HEK293 (cell line): ENCODE data around the gene TNS3.

Source experiments
- CTCF ChIA-PET: fragments of 350-600 bp; formaldehyde crosslinking; extraction: SDS; loops from one replicate; lab custom pipeline; 2021; ENCODE audit warnings: antibody characterized with exemption; lab: Yijun Ruan, JAX
- POLR2A ChIA-PET: fragments of 300-600 bp; formaldehyde crosslinking; extraction: SDS; loops from one replicate; lab custom pipeline; 2020; ENCODE audit warnings: antibody characterized with exemption, inconsistent platforms; lab: Yijun Ruan, JAX
- H3K27ac ChIP-seq: fragments of 200-500 bp; sonication (Bioruptor generic); 2 replicates; pipeline ENCODE4 v1.5.1; 2014; ENCODE audit warnings: low read depth, low read length, control low read depth, inconsistent platforms; ENCODE audit errors: extremely low read depth
- H3K36me3 ChIP-seq, 2 experiments: fragments of 200-500 bp in 1 of 2; sonication (Bioruptor generic) in 1 of 2; 1 replicate in 1 of 2; 2 replicates in 1 of 2; pipeline ENCODE4 v1.5.1; 2014 to 2017; ENCODE audit warnings: inconsistent platforms in 2 of 2, low read length in 2 of 2; ENCODE audit not compliant: control insufficient read depth in 2 of 2, insufficient read depth in 1 of 2
- H3K4me1 ChIP-seq: fragments of 200-500 bp; sonication (Bioruptor generic); 2 replicates; pipeline ENCODE4 v1.5.1; 2014; ENCODE audit warnings: mild to moderate bottlenecking, low read length, inconsistent platforms; ENCODE audit not compliant: control insufficient read depth, insufficient read depth
- H3K4me3 ChIP-seq: 2 replicates; pipeline ENCODE4 v1.5.1; 2011; ENCODE audit warnings: low read depth, mild to moderate bottlenecking, control low read depth, low read length, moderate library complexity
- H3K9me3 ChIP-seq: fragments of 200-500 bp; sonication (Bioruptor generic); 2 replicates; pipeline ENCODE4 v1.5.1; 2014; ENCODE audit warnings: low read depth, low read length, inconsistent platforms; ENCODE audit not compliant: control insufficient read depth, insufficient read depth
- BCL11B ChIP-seq: fragments of 450-650 bp; formaldehyde crosslinking; IDR thresholded peaks from 2 replicates; pipeline ENCODE4 v1.5.1; 2016; ENCODE audit warnings: low read depth, missing biosample characterization, missing genetic modification characterization
- GFI1B ChIP-seq: fragments of 450-650 bp; formaldehyde crosslinking; IDR thresholded peaks from 2 replicates; pipeline ENCODE4 v1.5.1; 2016; ENCODE audit warnings: missing biosample characterization, missing genetic modification characterization
- OSR2 ChIP-seq: fragments of 450-650 bp; formaldehyde crosslinking; IDR thresholded peaks from 2 replicates; pipeline ENCODE4 v1.5.1; 2016; ENCODE audit warnings: missing biosample characterization, missing genetic modification characterization
- ZFHX2 ChIP-seq: fragments of 450-650 bp; formaldehyde crosslinking; conservative IDR thresholded peaks from 2 replicates; pipeline ENCODE4 v1.5.1; 2016; ENCODE audit warnings: missing biosample characterization, missing genetic modification characterization
- ZFP37 ChIP-seq: fragments of 450-650 bp; formaldehyde crosslinking; IDR thresholded peaks from 2 replicates; pipeline ENCODE4 v1.5.1; 2016; ENCODE audit warnings: missing biosample characterization, missing genetic modification characterization
- ZFP69B ChIP-seq: fragments of 450-650 bp; formaldehyde crosslinking; IDR thresholded peaks from 2 replicates; pipeline ENCODE4 v1.5.1; 2016; ENCODE audit warnings: missing biosample characterization, missing genetic modification characterization
- ZNF138 ChIP-seq: fragments of 450-650 bp; formaldehyde crosslinking; IDR thresholded peaks from 2 replicates; pipeline ENCODE4 v1.5.1; 2016; ENCODE audit warnings: missing biosample characterization, missing genetic modification characterization, borderline replicate concordance
- ZNF16 ChIP-seq: fragments of 450-650 bp; formaldehyde crosslinking; IDR thresholded peaks from 2 replicates; pipeline ENCODE4 v1.5.1; 2016; ENCODE audit warnings: low read depth, missing biosample characterization, missing genetic modification characterization
- ZNF174 ChIP-seq: fragments of 450-650 bp; formaldehyde crosslinking; IDR thresholded peaks from 2 replicates; pipeline ENCODE4 v1.5.0; 2017; ENCODE audit warnings: missing biosample characterization, mild to moderate bottlenecking, missing genetic modification characterization
- ZNF366 ChIP-seq: fragments of 450-650 bp; formaldehyde crosslinking; conservative IDR thresholded peaks from 2 replicates; pipeline ENCODE4 v1.5.1; 2016; ENCODE audit warnings: missing biosample characterization, missing genetic modification characterization
- ZNF416 ChIP-seq: fragments of 450-650 bp; formaldehyde crosslinking; IDR thresholded peaks from 2 replicates; pipeline ENCODE4 v1.5.1; 2016; ENCODE audit warnings: missing biosample characterization, missing genetic modification characterization
- ZNF555 ChIP-seq: fragments of 450-650 bp; formaldehyde crosslinking; conservative IDR thresholded peaks from 2 replicates; pipeline ENCODE4 v1.5.1; 2017; ENCODE audit warnings: missing biosample characterization, mild to moderate bottlenecking, missing genetic modification characterization, inconsistent platforms
- ZNF600 ChIP-seq: fragments of 450-650 bp; formaldehyde crosslinking; IDR thresholded peaks from 2 replicates; pipeline ENCODE4 v1.5.1; 2016; ENCODE audit warnings: missing biosample characterization, missing genetic modification characterization
- ZNF747 ChIP-seq: fragments of 450-650 bp; formaldehyde crosslinking; IDR thresholded peaks from 2 replicates; pipeline ENCODE4 v1.5.1; 2016; ENCODE audit warnings: missing biosample characterization, missing genetic modification characterization
- TF ChIP-seq, protein P1 (sequence below): fragments of 450-650 bp; formaldehyde crosslinking; IDR thresholded peaks from 2 replicates; pipeline ENCODE4 v1.5.1; 2016; ENCODE audit warnings: missing biosample characterization, missing genetic modification characterization
- TF ChIP-seq, protein P2 (sequence below): sonication (generic); formaldehyde crosslinking; IDR thresholded peaks from 2 replicates; pipeline ENCODE4 v1.8.1; 2022; ENCODE audit warnings: mild to moderate bottlenecking, moderate library complexity, missing genetic modification reagents
- TF ChIP-seq, protein P3 (sequence below): fragments of 450-650 bp; formaldehyde crosslinking; IDR thresholded peaks from 2 replicates; pipeline ENCODE4 v1.5.1; 2016; ENCODE audit warnings: missing biosample characterization, missing genetic modification characterization
- TF ChIP-seq, protein P4 (sequence below): fragments of 450-650 bp; formaldehyde crosslinking; IDR thresholded peaks from 2 replicates; pipeline ENCODE4 v1.5.1; 2017; ENCODE audit warnings: missing biosample characterization, missing genetic modification characterization
- TF ChIP-seq, protein P5 (sequence below): fragments of 450-650 bp; formaldehyde crosslinking; IDR thresholded peaks from 2 replicates; pipeline ENCODE4 v1.5.1; 2016; ENCODE audit warnings: missing biosample characterization, missing genetic modification characterization
- TF ChIP-seq, protein P6 (sequence below): fragments of 450-650 bp; IDR thresholded peaks from 2 replicates; pipeline ENCODE4 v1.5.1; 2018; ENCODE audit warnings: missing biosample characterization, missing genetic modification characterization
- TF ChIP-seq, protein P7 (sequence below): fragments of 450-650 bp; formaldehyde crosslinking; IDR thresholded peaks from 2 replicates; pipeline ENCODE4 v1.5.1; 2017; ENCODE audit warnings: missing biosample characterization, missing genetic modification characterization

Gene TNS3

DNA sequence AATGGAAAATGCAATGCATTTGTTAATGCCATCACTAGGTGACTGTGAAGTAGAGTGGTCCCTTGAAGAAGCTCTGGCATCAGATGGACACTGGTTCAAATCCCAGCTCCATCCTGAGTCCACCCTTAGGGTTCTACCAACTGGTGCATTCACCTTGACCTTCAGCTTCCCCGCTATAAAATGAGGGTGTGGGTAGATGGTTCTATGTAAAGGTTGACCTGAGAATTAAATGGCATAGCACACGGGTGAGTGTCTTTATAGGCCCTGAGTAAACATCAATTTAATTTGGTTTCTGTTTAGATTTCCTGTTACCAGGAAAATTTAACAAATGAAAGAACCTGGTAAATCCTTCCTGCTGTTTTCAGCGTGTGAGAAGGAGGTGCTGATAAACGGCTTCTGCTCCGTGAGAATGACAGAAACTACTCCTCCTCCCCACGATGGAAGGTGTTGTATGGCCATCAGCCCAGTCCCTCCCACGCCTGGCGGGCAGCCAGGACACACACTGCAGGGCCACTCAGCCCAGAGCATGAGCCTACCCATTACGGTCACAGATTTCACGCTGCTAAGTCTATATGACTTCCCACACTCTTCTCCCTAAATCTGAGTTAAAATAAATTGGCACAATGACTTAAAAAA, 210.1 kb downstream of the TNS3 start (continued):
- TF ChIP-seq, protein P1, sequence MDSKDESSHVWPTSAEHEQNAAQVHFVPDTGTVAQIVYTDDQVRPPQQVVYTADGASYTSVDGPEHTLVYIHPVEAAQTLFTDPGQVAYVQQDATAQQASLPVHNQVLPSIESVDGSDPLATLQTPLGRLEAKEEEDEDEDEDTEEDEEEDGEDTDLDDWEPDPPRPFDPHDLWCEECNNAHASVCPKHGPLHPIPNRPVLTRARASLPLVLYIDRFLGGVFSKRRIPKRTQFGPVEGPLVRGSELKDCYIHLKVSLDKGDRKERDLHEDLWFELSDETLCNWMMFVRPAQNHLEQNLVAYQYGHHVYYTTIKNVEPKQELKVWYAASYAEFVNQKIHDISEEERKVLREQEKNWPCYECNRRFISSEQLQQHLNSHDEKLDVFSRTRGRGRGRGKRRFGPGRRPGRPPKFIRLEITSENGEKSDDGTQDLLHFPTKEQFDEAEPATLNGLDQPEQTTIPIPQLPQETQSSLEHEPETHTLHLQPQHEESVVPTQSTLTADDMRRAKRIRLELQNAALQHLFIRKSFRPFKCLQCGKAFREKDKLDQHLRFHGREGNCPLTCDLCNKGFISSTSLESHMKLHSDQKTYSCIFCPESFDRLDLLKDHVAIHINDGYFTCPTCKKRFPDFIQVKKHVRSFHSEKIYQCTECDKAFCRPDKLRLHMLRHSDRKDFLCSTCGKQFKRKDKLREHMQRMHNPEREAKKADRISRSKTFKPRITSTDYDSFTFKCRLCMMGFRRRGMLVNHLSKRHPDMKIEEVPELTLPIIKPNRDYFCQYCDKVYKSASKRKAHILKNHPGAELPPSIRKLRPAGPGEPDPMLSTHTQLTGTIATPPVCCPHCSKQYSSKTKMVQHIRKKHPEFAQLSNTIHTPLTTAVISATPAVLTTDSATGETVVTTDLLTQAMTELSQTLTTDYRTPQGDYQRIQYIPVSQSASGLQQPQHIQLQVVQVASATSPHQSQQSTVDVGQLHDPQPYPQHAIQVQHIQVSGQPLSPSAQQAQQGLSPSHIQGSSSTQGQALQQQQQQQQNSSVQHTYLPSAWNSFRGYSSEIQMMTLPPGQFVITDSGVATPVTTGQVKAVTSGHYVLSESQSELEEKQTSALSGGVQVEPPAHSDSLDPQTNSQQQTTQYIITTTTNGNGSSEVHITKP (tag by site-specific recombination): peak; percentile 85
- TF ChIP-seq GFI1B (no peak), ZNF416 (tag by site-specific recombination) (no peak), BCL11B (tag by site-specific recombination) (no peak), ZNF366 (tag by site-specific recombination) (peak; percentile 64), ZNF555 (tag by site-specific recombination) (no peak), OSR2 (tag by site-specific recombination) (peak; percentile 62; the same call in 1 of the 2 replicates), ZNF600 (tag by site-specific recombination) (0 out of 2 replicates have a peak, but pooled peaks have one; percentile 30), ZNF138 (no peak), ZFHX2 (tag by site-specific recombination) (peak; percentile 83), ZFP69B (tag by site-specific recombination) (no peak), ZFP37 (tag by site-specific recombination) (no peak)
- TF ChIP-seq, protein P2, sequence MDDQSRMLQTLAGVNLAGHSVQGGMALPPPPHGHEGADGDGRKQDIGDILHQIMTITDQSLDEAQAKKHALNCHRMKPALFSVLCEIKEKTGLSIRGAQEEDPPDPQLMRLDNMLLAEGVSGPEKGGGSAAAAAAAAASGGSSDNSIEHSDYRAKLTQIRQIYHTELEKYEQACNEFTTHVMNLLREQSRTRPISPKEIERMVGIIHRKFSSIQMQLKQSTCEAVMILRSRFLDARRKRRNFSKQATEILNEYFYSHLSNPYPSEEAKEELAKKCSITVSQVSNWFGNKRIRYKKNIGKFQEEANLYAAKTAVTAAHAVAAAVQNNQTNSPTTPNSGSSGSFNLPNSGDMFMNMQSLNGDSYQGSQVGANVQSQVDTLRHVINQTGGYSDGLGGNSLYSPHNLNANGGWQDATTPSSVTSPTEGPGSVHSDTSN (CRISPR knock-in tag): no peak
- TF ChIP-seq, protein P3, sequence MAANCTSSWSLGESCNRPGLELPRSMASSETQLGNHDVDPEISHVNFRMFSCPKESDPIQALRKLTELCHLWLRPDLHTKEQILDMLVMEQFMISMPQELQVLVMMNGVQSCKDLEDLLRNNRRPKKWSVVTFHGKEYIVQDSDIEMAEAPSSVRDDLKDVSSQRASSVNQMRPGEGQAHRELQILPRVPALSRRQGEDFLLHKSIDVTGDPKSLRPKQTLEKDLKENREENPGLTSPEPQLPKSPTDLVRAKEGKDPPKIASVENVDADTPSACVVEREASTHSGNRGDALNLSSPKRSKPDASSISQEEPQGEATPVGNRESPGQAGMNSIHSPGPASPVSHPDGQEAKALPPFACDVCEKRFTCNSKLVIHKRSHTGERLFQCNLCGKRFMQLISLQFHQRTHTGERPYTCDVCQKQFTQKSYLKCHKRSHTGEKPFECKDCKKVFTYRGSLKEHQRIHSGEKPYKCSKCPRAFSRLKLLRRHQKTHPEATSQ (tag by site-specific recombination): no peak
- TF ChIP-seq, protein P4, sequence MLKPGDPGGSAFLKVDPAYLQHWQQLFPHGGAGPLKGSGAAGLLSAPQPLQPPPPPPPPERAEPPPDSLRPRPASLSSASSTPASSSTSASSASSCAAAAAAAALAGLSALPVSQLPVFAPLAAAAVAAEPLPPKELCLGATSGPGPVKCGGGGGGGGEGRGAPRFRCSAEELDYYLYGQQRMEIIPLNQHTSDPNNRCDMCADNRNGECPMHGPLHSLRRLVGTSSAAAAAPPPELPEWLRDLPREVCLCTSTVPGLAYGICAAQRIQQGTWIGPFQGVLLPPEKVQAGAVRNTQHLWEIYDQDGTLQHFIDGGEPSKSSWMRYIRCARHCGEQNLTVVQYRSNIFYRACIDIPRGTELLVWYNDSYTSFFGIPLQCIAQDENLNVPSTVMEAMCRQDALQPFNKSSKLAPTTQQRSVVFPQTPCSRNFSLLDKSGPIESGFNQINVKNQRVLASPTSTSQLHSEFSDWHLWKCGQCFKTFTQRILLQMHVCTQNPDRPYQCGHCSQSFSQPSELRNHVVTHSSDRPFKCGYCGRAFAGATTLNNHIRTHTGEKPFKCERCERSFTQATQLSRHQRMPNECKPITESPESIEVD (tag by site-specific recombination): peak; percentile 30; the same call in 1 of the 2 replicates
- TF ChIP-seq, protein P5, sequence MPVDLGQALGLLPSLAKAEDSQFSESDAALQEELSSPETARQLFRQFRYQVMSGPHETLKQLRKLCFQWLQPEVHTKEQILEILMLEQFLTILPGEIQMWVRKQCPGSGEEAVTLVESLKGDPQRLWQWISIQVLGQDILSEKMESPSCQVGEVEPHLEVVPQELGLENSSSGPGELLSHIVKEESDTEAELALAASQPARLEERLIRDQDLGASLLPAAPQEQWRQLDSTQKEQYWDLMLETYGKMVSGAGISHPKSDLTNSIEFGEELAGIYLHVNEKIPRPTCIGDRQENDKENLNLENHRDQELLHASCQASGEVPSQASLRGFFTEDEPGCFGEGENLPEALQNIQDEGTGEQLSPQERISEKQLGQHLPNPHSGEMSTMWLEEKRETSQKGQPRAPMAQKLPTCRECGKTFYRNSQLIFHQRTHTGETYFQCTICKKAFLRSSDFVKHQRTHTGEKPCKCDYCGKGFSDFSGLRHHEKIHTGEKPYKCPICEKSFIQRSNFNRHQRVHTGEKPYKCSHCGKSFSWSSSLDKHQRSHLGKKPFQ (tag by site-specific recombination): no peak
- TF ChIP-seq, all 188 proteins: peak for 15

DNA sequence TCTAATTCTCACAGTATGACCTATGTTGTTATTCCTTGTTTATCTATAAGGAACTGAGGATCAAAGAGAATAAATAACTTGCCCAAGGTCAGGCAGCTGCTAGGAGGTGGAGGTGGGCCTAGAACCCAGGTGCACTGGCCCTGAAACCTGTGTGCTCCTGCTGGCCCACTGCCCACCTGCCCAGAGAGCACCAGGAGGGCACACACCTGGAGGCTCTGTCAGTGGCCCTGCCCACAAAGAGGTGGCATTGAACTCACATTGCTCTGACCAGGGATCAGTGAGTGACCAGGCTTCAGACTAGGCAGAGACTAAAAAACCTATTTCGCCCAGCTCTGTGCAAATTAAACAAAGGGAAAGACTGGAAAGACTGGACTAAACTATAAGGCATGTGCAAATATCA, 210.6 kb downstream of the TNS3 start:
- peaks cover 16% of the 10 kb centered on the region for H3K4me1 ChIP-seq
- TF ChIP-seq ZNF174 (no peak), ZNF16 (tag by site-specific recombination) (no peak), ZNF747 (tag by site-specific recombination) (no peak)
- TF ChIP-seq, protein P6, sequence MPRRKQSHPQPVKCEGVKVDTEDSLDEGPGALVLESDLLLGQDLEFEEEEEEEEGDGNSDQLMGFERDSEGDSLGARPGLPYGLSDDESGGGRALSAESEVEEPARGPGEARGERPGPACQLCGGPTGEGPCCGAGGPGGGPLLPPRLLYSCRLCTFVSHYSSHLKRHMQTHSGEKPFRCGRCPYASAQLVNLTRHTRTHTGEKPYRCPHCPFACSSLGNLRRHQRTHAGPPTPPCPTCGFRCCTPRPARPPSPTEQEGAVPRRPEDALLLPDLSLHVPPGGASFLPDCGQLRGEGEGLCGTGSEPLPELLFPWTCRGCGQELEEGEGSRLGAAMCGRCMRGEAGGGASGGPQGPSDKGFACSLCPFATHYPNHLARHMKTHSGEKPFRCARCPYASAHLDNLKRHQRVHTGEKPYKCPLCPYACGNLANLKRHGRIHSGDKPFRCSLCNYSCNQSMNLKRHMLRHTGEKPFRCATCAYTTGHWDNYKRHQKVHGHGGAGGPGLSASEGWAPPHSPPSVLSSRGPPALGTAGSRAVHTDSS (tag by site-specific recombination): no peak
- TF ChIP-seq, protein P7, sequence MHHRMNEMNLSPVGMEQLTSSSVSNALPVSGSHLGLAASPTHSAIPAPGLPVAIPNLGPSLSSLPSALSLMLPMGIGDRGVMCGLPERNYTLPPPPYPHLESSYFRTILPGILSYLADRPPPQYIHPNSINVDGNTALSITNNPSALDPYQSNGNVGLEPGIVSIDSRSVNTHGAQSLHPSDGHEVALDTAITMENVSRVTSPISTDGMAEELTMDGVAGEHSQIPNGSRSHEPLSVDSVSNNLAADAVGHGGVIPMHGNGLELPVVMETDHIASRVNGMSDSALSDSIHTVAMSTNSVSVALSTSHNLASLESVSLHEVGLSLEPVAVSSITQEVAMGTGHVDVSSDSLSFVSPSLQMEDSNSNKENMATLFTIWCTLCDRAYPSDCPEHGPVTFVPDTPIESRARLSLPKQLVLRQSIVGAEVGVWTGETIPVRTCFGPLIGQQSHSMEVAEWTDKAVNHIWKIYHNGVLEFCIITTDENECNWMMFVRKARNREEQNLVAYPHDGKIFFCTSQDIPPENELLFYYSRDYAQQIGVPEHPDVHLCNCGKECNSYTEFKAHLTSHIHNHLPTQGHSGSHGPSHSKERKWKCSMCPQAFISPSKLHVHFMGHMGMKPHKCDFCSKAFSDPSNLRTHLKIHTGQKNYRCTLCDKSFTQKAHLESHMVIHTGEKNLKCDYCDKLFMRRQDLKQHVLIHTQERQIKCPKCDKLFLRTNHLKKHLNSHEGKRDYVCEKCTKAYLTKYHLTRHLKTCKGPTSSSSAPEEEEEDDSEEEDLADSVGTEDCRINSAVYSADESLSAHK: no peak

More for the DNA sequence above, 210.6 kb downstream of the TNS3 start:
- no peaks in the 10 kb centered on the region for H3K36me3 ChIP-seq
- H3K4me3 ChIP-seq: no peak overlapping the region
- no peak overlapping the region for H3K27ac ChIP-seq
- ChIA-PET POLR2A (no interaction called here), CTCF (no interaction called here)
- H3K9me3 ChIP-seq: no peaks in the 10 kb centered on the region
